Upper lobe of right lung (tissue), 1 donor: ENCODE data around the gene IFI16. TPM values are rescaled to one million over a fixed set of nuclear protein-coding genes. Genes with fewer than 3 reads are reported as not detected.
"Not testable (repeated sequence)": the region's sequence is repeated elsewhere in the genome, so short reads cannot be mapped to it uniquely, and the experiment has no call there.

ENCODE experiments used
- ATAC-seq: fragments of 200-7000 bp; cut with Tn5 transposase; one replicate; pipeline ENCODE4 v1.9.1; 2020; ENCODE audit warnings: mild to moderate bottlenecking, moderate library complexity
- DNase-seq: peaks from one replicate; pipeline ENCODE4 v3.0.0-alpha.2; 2020
- H3K27ac ChIP-seq: fragments of 200-600 bp; one replicate; pipeline ENCODE4 v1.8.0; 2022
- H3K27me3 ChIP-seq: fragments of 200-600 bp; one replicate; pipeline ENCODE4 v1.8.0; 2022; ENCODE audit warnings: mild to moderate bottlenecking
- H3K36me3 ChIP-seq: fragments of 200-600 bp; one replicate; pipeline ENCODE4 v1.8.0; 2022
- H3K4me1 ChIP-seq: fragments of 200-600 bp; one replicate; pipeline ENCODE4 v1.8.0; 2022
- H3K4me3 ChIP-seq: fragments of 200-600 bp; one replicate; pipeline ENCODE4 v1.8.0; 2022; ENCODE audit warnings: mild to moderate bottlenecking
- H3K9me3 ChIP-seq: fragments of 200-600 bp; one replicate; pipeline ENCODE4 v1.8.0; 2022
- CTCF ChIP-seq: fragments of 200-600 bp; IDR thresholded peaks from one replicate; pipeline ENCODE4 v1.8.0; 2022; ENCODE audit warnings: antibody characterized with exemption
- intact Hi-C: fragments of 100-400 bp; cut with DNase I; formaldehyde crosslinking; loops from one replicate; pipeline ENCODE4 v1.11.0; 2022
- total RNA-seq: library from RNA; stranded (reverse); fragmentation: NEBNext Ultra II Directional; extraction: Animal tissue kit (Norgen Biotek cat#: 25700); gene quantifications from one replicate; pipeline ENCODE4 v1.2.1, GENCODE V29; 2021
- donor health status: DM: no; HTN: yes; CAD: no; lungs with severe emphysema.

IFI16 gene
- total RNA-seq, 1 donor from 2014 or later, result 98.0 TPM

- peak; percentile 83 for ATAC-seq
- Histone ChIP-seq H3K36me3 (no peaks in the 10 kb centered on the region), H3K4me3 (peak overlapping the region; percentile 42), H3K9me3 (no peaks in the 10 kb centered on the region), H3K27ac (peak overlapping the region; percentile 86), H3K27me3 (no peaks in the 10 kb centered on the region), H3K4me1 (peaks cover 7% of the 10 kb centered on the region)
- intact Hi-C loops, result no loop called here
- no peak for DNase-seq
- TF ChIP-seq CTCF, result no peak
These were observed 10.2 kb upstream of the IFI16 start for GRCh38 chr1:158999316-159000069.

GRCh38 chr1:159000070-159000409 lies 9.7 kb upstream of the IFI16 start:
- Histone ChIP-seq H3K36me3 (no peaks in the 10 kb centered on the region), H3K27ac (peak overlapping the region; percentile 86), H3K4me1 (peaks cover 8% of the 10 kb centered on the region), H3K27me3 (no peaks in the 10 kb centered on the region), H3K4me3 (peak overlapping the region; percentile 42), H3K9me3 (no peaks in the 10 kb centered on the region)
- ATAC-seq (no peak), DNase-seq (no peak)
- no peak for TF ChIP-seq CTCF
- intact Hi-C loops, result no loop called here

- TF ChIP-seq CTCF, result no peak
- DNase-seq (peak; percentile 69), ATAC-seq (peak; percentile 79)
- Histone ChIP-seq H3K36me3 (no peaks in the 10 kb centered on the region), H3K4me1 (peaks cover 12% of the 10 kb centered on the region), H3K4me3 (peak overlapping the region; percentile 42), H3K27ac (peak overlapping the region; percentile 86), H3K9me3 (no peaks in the 10 kb centered on the region), H3K27me3 (no peaks in the 10 kb centered on the region)
- intact Hi-C loops, result no loop called here
These were observed 9.1 kb upstream of the IFI16 start for GRCh38 chr1:159000625-159001024.

GRCh38 chr1:159005161-159005560 lies 4.5 kb upstream of the IFI16 start:
- peaks cover 28% of the 10 kb centered on the region for H3K4me1 ChIP-seq
- no peaks in the 10 kb centered on the region for H3K36me3 ChIP-seq
- ATAC-seq (no peak), DNase-seq (no peak)
- intact Hi-C loops, result no loop called here
- TF ChIP-seq CTCF, result no peak
- no peak overlapping the region for H3K4me3 ChIP-seq
- H3K27ac ChIP-seq, result peak overlapping the region; percentile 40
- no peaks in the 10 kb centered on the region for H3K27me3 ChIP-seq
- H3K9me3 ChIP-seq, result no peaks in the 10 kb centered on the region

GRCh38 chr1:159005676-159006075 lies 4.0 kb upstream of the IFI16 start:
- ATAC-seq (peak; percentile 53), DNase-seq (no peak)
- Histone ChIP-seq H3K27me3 (no peaks in the 10 kb centered on the region), H3K4me1 (peaks cover 27% of the 10 kb centered on the region), H3K4me3 (no peak overlapping the region), H3K27ac (peak overlapping the region; percentile 40), H3K36me3 (no peaks in the 10 kb centered on the region), H3K9me3 (no peaks in the 10 kb centered on the region)
- TF ChIP-seq CTCF, result no peak
- intact Hi-C loops, result no loop called here

- peaks cover 21% of the 10 kb centered on the region for H3K4me1 ChIP-seq
- H3K27me3 ChIP-seq, H3K4me3 ChIP-seq, ATAC-seq, intact Hi-C loops, H3K36me3 ChIP-seq, DNase-seq, H3K9me3 ChIP-seq: not testable (repeated sequence)
- H3K27ac ChIP-seq, result peak overlapping the region; percentile 40
These were observed 3.4 kb upstream of the IFI16 start for GRCh38 chr1:159006210-159006807.
